ENCODE data around the gene SDF2L1. TPM values are rescaled to one million over a fixed set of nuclear protein-coding genes. Genes with fewer than 3 reads are reported as not detected.

The SDF2L1 gene
- total and polyA plus RNA-seq, 2 donors (not counting 3 experiments of a cell fraction or from before 2014, with no cell fraction given), result 66.7 to 79.5 TPM

- BruUV-seq (replicated peaks), result TSS peak; percentile 33
- TF ChIP-seq MYC (IDR thresholded peaks at IDR 0.05; ENCODE audit: low read depth, low read length), result no peak
- TF ChIP-seq CTCF (IDR thresholded peaks at IDR 0.05; ENCODE audit: extremely low read depth in 1 of 2, insufficient read depth in 1 of 2, low read depth in 1 of 2, low read length in 2 of 2), result no peak
- TF ChIP-seq JUN (IDR thresholded peaks at IDR 0.05; ENCODE audit: borderline replicate concordance, insufficient read depth, insufficient read length, low read depth), result no peak
- TF ChIP-seq, protein P1, sequence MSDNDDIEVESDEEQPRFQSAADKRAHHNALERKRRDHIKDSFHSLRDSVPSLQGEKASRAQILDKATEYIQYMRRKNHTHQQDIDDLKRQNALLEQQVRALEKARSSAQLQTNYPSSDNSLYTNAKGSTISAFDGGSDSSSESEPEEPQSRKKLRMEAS (IDR thresholded peaks at IDR 0.05; ENCODE audit: insufficient read depth, insufficient read length), result no peak
- TF ChIP-seq POLR2AphosphoS5 (IDR thresholded peaks at IDR 0.05; ENCODE audit: insufficient read depth, low read depth, low read length), result no peak
- TF ChIP-seq FOS (IDR thresholded peaks at IDR 0.05; ENCODE audit: borderline replicate concordance, insufficient read depth, low read length), result no peak
- TF ChIP-seq EZH2 (IDR thresholded peaks at IDR 0.05; ENCODE audit: borderline replicate concordance, low read depth, low read length, severe bottlenecking), result no peak
- TF ChIP-seq POLR2A (IDR thresholded peaks at IDR 0.05; ENCODE audit: low read depth, low read length), result no peak
- TF ChIP-seq GATA2 (IDR thresholded peaks at IDR 0.05; ENCODE audit: insufficient read depth, insufficient read length, low read depth, low read length), result no peak
- dilution Hi-C loops (cut with MboI; ENCODE audit: extremely low pct_ligation_motif_present, low sequenced_read_pairs), result no loop called here
- peak overlapping the region; percentile 64 to 85 (median 66) for H3K4me3 ChIP-seq (replicated peaks in 1 of 3; ENCODE audit: insufficient read depth in 1 of 3, low read depth in 1 of 3, low read length in 3 of 3)
- peak overlapping the region; percentile 78 for H3K9ac ChIP-seq (replicated peaks; ENCODE audit: extremely low read depth, insufficient read depth, low read length)
- H3K79me2 ChIP-seq (ENCODE audit: control insufficient read depth, insufficient read depth, low read length), result peaks cover 17% of the 10 kb centered on the region
- peak overlapping the region; percentile 61 for H3K27ac ChIP-seq (ENCODE audit: insufficient read depth, low read depth, low read length)
- peaks cover 0 to 5% of the 10 kb centered on the region in 2 experiments for H3K36me3 ChIP-seq (ENCODE audit: control insufficient read depth in 2 of 2, extremely low read depth in 1 of 2, insufficient read depth in 2 of 2, low read length in 2 of 2)
- FAIRE-seq (no peak), DNase-seq (ENCODE audit: low read depth, low spot score) (no peak)
- H3K27me3 ChIP-seq (ENCODE audit: control insufficient read depth in 2 of 2, insufficient read depth in 2 of 2, low read length in 2 of 2), result no peaks in the 10 kb centered on the region
- H3K4me1 ChIP-seq (ENCODE audit: control insufficient read depth, extremely low read depth, insufficient read depth, low read length), result peaks cover 17% of the 10 kb centered on the region
- no peaks in the 10 kb centered on the region for H3K9me3 ChIP-seq (replicated peaks; ENCODE audit: control insufficient read depth, insufficient read depth, low read length)
- POLR2A ChIA-PET, result no interaction called here
- intact Hi-C loops (cut with micrococcal nuclease), result loop anchor here (10.0 kb wide), 1 partner anchor 162 kb away; no protein-coding TSS in a partner anchor
- H3K4me2 ChIP-seq (ENCODE audit: insufficient read depth, low read length), result peak overlapping the region; percentile 93
- no peaks in the 10 kb centered on the region for H3K9me1 ChIP-seq (replicated peaks; ENCODE audit: control insufficient read depth, extremely low read depth, insufficient read depth, low read length)
- peak overlapping the region; percentile 90 for H2AFZ ChIP-seq (ENCODE audit: low read depth, low read length)
- CTCF ChIA-PET, result interaction anchor here (1.3 to 3.2 kb wide), 2 partner anchors 10 to 11 kb away, joined by 4 to 16 read pairs; no protein-coding TSS in a partner anchor
- no peaks in the 10 kb centered on the region for H4K20me1 ChIP-seq (replicated peaks; ENCODE audit: control insufficient read depth, extremely low read depth, insufficient read depth, low read length)
These were observed 10.7 kb downstream of the SDF2L1 start for GRCh38 chr22:21652547-21653545.
